ENCODE results near the gene PAX5.

DNA sequence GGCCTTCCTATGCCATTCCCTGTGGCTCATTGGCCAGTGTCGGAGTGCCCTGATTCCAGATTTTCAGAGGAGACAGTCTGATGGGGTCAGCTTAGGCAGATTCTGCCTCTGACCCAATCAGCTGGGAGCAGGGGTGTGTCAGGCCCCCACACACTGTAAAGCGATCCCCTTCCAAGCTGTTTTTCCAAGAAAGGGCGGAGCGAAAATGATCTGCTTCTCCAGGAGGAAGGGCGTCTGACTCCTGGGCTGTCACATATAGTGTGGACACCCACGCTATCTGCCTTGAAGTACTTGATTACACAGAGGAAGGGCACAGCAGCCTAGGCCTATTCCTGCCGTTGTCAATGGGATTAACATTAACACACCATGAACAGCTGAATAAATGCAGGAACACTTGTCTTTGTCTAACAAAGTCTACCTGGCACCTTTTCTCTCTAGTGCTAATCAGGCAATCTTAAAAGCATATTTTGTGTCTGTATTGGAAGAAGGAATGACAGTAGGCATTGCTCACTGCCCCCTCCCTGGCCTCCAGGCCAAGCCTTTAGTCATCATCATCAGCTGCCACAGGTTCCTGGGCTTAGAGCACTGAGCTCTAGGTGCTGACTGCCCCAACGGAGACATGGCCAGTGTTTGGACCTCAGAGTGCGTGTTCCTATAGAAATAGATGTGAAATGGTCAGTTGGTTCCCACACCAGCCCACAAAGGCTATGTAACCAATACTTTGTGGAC is 242.7 kb downstream of the PAX5 start:
- TF ChIP-seq POLR2A (IDR thresholded peaks at IDR 0.05; ENCODE audit: low read length) (no peak), GATA1 (IDR thresholded peaks at IDR 0.05; ENCODE audit: low read depth, low read length) (no peak)
